NCI-H1092 treated with DMSO at 0.1 percent for 48 hours (cell line): Measurements from ENCODE around the gene RFTN1.

Source experiments
- DNase-seq: peaks from one replicate; lab custom pipeline; 2025; lab: John Stamatoyannopoulos, UW

RFTN1 gene

DNA sequence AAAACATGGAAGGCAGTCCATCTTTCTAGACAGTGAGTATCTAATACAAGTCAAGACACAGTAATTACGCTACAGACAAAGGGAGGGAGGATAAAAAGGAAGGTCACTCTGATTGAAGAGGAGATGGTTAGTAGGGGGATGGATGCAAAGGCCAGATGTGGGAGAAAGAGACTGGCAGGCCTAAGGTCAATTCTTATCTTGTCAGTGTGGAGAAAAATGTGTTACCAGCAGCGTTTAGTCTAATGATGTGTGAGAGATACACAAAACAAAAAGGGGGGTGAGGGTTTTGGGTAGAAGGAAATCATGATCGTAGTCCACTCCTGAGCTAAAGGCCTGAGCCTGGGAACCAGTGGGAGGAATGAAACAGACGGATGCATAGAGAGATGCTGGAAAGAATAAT, 46.7 kb downstream of the RFTN1 start:
- DNase-seq, result no peak

DNA sequence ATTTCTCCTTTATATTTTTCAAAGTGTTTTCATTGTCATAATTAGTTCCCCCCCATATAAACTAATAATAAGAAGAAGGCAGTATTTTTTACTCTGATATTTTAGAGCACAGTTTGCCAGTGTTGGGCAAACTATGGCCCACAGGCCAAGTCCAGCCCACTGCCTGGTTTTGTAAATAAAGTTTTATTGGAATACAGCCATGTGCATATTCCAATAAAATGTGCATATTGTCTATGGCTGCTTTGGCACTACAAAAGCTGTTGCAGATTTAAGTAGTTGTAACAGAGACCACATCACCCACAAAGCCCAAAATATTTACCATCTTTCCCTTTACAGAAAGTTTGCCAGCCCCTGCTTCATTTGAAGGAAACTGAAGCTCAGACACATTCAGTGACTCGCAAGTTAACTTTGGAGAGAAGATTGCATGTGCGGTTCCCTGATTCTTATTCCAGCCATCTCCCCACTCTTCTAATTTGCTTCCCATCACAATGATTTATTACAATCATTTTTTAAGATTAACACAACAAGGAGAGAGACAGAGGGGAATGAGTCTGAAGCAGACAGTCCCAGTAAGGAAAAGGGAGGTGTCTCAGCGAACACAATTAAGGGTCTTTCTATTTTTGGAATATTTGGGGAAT, 48.9 kb downstream of the RFTN1 start:
- DNase-seq, result no peak

DNA sequence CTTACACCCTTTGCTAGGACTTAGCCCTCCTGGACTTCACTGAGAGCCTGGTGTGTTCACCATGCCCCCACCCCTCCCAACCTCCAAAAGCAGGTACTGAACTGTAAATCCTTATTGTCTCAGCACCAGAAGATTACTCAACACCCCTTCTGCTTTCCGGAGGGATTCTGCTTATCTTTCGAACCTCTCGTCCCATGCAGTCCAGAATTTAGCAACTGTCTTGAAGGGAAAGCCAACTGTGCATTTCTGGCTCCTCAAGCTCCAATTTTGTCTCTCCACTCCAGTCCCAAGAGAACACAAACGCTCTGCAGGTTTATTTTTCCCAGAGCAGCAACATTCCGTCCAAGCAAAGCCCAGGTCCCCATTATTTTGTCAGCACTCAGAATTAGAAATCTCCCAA, 49.6 kb downstream of the RFTN1 start:
- no peak for DNase-seq

DNA sequence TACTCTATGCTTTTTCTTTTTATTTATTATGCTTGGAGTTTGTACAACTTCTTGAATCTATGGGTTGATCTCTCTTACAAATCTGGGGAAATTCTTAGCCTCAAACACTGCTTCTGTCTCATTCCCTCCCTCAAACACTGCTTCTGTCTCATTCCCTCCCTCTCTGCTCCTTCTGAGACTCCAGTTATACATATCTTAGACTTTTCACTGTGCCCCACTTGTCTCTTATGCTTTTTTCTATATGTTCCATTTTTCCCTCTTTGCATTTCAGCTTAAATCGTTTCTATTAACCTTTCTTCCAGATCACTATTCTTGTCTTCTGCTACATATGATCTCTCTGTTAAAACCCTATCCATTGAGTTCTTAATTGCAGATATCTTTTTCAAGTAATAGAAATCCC, 50.4 kb downstream of the RFTN1 start:
- no peak for DNase-seq

DNA sequence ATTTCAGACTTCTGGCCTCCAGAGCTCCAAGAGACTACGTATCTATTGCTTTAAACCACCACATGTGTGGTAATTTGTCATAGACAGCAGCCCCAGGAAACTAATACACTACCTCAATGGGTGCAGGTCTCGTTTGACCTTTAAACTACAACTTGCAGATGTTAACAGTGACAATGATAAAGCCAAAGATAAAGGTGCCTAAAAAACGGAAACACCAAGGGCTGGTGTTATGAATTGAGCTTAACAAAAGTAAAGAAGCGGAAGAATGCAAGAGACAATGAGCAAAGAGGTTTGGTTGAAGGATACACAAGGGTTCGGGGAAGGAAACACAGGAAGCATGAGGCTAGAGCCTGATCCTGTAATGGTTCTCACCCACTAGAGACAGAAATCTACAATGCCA, 50.8 kb downstream of the RFTN1 start:
- DNase-seq, result no peak

DNA sequence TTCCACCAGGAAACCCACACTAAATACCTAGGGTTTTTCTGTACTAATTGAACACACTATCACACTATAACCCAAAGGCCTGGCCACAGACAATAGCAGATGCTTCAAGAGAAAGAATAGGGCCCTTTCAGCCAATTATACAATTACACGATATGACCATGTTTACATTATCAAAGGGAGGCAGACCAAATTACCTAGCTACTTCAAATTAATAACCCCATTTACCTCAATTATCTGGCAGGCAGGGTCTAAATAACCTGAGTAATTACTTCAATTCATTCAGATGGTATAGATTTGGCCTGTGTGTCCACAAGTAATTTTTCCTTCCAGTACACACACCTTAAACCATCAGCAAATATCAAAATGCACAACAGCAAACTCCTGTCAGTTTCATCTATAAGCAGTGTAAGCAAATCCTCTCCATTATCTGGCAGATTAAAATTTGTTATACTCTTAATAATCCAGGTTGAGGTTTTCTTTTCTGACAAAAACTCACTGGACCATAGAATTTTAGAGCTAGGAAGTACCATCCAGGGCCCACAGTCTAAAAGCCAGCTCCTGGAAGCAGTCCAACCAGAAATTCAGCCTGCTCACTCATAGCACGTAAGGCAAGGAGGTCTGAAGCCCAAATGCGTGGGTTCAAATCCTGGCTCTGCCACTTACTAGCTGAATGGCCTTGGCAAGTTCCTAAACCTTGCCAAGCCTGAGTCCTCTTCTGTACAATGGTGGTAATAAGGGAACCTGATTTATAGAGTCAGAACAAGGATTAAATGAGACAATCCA, 51.8 kb downstream of the RFTN1 start:
- DNase-seq, result peak; percentile 93

DNA sequence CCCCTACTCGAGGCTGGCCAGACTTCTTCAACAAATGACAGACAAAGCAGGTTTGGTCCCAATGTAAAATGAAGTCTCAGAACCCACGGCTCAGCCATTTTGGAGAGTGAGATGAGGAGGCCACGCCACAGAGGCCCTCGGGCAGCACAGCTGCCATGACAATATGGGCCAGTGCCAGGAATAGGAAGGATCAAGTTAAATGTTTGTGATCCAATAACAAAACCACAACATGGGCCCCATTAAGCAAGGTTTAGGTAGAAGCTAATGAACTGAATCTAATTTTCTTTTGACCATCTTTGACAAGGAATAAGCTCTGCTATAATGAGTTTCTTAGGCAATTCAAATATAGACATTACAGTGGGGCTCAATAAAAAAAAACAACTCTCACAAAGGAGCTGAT, 52.6 kb downstream of the RFTN1 start:
- DNase-seq, result peak; percentile 78

DNA sequence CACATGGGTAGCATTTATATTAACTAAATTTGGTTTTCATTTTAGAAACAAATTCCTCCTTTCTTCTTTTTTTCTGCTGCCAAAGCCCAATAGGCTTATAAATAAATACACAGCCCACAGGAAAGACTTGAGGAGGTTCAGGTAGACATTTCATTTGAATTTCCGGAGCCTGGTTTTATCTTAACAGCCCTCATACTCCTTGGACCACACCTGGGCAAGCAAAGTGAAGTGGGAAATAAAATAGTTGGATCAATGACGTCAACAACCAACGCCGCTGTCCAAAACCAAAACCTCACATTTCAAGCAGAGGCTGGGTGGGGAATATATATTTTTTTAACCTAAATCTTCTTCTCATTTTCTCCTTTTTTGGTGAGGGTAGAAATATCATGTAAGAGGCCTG, 53.2 kb downstream of the RFTN1 start:
- DNase-seq, result peak; percentile 33

DNA sequence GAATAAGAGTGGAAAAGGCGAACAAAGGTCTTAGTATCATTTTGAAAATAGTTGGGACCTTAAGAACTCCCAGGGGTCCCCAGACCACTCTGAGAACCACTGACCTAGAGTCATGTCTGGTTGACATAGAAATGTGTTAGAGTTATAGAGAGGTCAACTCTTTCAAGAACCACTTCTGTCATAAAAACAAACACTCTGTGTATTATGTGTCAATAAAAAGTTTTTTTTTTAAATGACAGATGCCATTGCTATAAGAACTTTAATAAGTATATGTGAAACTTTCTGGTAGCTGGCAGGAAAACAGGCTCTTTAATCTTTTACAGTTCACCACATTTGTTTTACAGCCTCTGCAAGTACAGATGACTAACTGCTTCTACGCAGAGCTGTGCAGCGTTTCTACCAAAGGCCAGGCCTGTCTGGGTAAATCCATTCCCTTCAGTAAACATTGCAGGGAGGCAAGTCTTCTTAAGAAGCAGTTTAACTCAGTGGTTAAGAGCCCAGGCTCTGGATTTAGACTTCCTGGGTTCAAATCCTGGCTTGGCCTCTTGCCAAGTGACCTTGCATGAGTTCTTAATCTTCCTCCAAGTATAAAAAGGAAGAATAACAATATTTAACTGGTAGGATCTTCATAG, 56.6 kb downstream of the RFTN1 start:
- DNase-seq, result no peak

DNA sequence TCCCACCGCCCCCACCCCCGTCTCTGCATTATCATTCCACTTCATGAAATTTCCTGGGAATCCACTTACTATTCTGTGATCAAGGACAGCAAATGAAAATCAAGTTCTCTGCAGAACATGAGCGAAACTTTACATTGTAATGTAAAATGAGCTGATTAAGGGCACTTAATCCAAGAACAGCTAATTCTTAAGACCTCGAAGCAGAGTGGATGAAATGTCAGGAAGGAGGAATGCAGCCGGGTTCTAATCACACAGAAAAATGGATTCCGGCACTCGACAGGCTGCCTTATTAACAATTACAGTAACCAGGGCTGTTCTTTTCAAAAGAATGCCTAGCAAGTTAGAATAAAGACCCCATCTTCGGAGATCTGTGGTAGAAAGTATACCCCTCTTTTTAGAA, 57.5 kb downstream of the RFTN1 start:
- DNase-seq, result no peak

DNA sequence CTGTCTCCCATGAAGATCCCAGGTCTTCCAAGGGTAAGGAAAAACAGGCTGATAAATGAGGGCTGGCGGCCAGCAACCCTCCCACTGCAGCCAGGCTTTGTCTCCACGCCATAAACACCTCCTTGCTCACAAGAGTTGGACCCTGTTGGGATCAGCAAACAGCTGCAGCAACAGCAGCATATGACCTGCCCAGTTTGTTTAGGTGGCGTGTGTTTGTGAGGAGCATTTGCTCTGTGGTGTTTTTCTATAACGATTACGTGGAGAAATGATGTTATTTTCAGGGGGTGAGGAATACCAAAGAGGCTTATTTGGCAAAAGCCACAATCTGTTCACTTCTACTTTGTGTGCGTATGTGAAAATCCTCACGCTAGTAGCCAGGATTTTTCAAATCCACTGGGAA, 58.5 kb downstream of the RFTN1 start:
- peak; percentile 60 for DNase-seq

DNA sequence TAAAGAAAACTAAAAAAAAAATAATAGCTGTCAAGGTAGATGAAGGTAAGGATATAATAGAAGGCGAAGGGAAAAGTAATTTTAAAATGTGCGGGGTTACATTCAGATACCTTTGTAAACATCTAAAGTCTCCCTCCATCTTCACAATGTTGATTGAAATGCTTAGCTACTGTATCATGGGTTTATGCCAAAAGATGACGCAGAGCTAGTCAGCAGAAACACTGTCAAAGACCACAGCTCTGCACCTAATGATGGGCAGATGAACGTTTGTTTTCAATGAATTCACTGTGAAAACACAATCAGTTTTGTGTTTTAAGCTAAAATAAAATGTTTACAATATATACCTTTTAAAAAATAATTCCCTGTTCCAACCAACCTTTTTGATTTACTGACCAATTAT, 61.2 kb downstream of the RFTN1 start:
- peak; percentile 14 for DNase-seq

DNA sequence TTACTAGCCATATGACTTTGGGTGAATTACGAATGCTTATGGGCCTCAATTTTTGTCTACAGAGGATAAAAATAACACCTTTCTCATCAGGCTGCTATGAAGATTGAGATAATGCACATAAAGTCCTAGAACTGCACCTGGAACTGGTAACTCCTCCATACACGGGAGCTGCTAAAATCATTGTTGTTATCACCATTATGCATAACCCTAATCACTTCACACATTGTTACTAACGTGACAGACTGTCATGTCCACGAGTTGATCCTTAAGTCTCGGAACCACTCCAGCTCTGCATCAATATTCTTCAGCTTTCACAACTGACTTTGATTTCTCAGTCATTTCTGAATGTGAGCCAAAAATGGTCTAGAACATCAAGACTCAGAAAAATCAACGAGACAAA, 64.1 kb downstream of the RFTN1 start:
- no peak for DNase-seq

DNA sequence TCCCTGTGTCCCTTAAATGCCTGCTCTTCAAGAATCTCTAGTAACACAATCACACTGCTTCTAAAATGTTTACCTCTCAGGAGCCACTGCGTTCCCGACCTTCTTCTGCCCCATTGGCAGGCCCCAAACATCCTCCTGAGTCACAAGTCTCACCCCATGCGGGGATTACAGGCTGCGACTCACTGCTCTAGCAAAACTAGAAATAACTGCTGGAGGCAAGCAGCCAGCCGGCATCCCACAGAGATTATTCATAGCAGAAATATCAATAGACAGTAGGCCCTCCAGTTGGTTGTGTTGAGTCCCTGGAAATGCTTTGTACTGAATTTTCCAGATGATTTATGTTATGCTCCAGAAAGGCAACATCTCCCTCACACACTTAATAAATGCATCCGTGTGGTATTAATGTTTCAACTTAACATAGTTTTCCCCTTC, 64.8 kb downstream of the RFTN1 start:
- DNase-seq, result no peak

DNA sequence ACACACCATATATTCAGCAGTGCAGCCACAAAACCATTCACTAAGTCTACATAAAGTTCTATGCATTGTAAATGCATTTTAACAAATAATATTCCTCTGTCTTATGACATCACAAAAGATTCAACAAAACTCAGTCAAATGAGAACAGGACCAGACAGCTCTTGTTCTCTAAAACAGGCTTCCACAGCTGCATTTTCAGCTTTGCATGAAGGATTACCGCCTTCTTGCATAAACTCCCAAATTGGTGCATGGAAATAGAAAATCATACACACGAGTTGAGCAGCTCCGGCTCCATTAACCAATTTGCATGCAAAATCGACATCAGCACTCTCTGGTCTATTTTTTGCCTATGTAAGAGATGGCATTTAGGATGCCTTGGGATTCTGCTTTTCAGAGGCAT, 66.4 kb downstream of the RFTN1 start:
- no peak for DNase-seq

DNA sequence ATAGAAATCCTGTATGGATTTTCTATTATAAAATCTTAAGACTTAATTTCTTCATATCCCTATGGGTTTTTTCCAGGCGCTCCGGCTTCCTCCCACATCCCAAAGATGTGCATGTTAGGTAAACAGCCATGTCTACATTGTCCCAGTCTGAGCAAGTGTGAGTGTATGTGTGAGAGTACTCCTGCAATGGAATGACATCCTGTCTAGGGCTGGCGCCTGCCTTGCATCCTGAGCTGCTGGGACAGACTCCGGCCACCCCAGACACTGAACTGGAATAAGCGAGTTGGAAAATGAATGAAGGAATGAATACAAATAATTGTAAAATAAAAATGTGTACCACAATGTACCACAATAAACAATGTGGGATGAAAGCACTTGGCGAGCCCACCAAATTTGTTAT, 69.2 kb downstream of the RFTN1 start:
- no peak for DNase-seq

DNA sequence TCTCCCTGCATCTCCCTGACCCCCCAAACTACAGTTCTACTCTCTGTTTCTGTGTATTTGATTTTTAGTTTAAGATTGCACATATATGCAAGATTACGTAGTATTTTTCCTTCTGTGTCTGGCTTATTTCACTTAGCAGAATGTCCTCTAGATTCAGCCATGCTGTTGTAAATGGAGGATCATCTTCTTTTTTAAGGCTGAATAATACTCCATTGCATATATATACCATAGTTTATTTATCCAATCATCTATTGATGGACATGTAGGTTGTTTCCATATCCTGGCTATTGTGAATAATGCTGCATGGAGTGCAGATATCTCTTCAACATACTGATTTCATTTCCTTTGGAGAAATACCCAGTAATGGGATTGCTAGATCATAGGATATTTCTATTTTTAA, 70.8 kb downstream of the RFTN1 start:
- DNase-seq, result no peak

DNA sequence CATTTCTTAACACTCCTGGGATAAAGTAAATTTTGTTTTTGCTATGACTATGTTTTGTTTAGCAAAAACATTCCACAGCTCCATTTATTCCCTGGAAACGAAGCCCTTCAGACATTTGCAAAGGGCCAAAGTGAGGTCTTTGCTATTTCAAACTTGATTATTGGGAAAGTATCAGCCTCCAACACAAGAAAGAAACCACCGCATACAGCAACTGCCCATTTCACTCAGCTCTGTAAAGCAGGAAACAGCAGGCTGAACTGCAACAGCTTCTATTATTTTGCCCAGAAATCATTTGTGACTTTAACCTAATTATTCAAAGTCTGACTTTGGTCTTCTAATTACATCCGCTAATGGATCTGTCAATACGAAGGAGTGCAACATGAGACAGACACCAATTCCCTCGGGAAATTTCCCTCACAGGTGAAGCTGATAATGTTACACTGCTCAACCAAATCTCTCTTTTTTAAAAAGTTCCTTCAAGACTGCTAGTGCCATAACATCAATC, 72.1 kb downstream of the RFTN1 start:
- peak; percentile 64 for DNase-seq

DNA sequence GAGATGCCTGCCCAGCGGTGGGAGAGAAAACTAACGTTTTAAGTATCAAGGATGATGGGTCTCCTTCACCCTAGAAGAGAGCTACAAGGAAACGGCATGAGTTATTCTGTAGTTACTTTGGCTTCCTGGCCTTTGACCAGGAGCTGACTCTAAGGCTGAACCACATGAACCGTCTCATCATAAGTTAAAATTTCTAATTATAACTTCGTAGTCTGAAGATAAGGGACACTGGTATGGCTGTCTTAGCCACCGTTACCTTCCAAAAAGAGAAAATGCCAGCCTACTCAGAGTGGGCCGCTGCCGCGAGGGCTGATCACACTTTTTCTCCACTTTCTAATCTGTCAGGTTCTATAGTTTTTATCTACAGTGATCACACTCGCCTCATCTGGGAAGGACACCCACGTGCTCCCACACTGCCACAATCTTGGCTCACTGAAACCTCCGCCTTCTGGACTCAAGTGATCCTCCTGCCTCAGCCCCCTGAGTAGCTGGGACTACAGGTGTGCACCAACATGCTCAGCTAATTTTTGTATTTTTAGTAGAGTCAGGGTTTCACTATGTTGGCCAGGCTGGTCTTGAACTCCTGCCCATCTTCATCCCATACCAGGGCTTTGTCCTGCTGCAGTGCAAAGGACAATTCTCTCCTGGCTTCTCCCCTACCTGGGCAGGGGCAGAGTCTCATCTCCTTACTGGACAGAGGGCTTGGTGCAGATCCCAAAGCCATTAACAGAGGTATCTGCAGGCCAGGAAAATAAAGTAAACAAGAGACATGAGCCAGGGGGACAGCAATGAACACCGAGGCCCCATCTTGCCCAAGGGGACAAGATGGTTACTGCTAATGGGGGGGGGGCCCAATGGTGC, 73.4 kb downstream of the RFTN1 start:
- no peak for DNase-seq

DNA sequence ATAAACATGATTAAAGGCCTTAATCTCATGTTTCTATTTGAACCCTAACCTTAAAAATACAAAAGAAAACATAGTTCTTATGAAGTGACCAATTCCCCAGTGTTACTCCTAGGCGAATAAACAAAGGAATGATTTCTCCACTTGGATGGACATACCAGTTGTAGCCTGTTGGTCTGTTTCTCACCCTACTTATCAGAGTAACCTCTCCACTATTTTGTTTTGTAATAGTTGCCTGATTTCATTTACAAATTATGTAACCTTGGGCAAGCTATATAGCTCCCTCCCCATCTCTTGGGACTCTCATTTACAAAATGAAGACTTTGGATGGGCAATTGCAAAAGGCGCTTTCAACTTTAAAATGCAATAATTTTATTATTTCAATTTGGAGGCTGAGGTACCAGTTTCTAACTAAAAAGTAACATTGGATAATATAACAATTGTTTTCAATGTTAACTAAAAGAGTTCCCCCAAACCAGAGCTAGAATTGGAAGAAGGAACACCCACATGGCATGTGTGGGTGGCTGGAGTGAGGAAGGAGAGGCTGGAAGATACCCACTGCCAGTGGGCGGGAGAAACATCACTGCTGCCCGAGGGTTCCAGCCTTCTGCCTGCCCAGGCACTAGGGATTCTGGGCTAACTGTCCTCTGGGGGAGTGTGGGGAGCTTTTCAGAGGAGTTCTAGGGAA, 74.2 kb downstream of the RFTN1 start:
- DNase-seq, result no peak

DNA sequence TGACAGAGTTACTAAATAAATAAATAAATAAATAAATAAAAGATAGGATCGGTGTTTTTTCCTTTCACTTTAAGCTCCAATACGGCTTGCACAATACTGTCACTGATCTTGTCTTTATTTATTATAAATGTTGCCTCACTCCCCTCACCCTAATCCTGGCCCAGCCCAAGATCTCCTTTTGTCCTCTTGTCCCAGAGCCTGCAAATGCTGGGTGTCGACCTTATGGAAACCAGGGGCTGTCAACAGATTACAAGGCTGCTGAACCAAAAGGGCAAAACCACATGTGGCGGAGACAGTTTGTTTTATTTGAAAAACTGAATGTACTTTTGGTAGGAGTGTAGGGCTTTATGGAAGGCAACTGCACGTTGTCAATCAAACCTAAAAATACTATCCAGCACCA, 75.9 kb downstream of the RFTN1 start:
- DNase-seq, result no peak

DNA sequence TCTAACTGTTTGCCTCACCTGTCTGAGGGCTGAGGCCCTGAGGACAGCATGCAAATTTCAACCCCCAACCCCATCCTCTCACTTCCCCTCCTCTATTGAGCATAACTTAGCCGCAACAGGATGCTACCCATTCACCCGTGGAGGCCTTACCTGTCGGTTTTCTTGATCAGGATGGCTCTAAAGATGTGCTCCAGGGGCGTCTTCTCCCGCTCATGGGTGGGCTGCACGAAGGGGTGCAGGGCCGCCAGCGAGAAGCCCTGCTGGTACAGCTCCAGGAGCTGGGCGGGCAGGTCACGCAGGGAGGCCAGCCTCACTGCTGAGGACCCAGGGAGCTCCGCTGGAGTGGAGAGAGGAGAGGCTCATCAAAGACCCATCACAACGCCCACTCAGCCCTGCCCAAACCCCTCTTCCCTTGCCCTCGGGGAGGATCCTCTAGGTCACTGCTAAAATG, 79.8 kb downstream of the RFTN1 start:
- DNase-seq, result no peak
